GM18505 (cell line): ENCODE results near the gene HOXA2.
A peak's percentile ranks its signal among the peaks of the same experiment; 100 is the strongest.

ENCODE experiments used
- ATAC-seq: cut with Tn5 transposase; IDR thresholded peaks from one replicate; pipeline ENCODE4 v1.9.1; 2021; ENCODE audit not compliant: unreplicated experiment
- POLR2A ChIP-seq: IDR thresholded peaks from 4 replicates; pipeline ENCODE4 v1.6.1; 2011; ENCODE audit warnings: borderline replicate concordance; ENCODE audit not compliant: insufficient read depth, insufficient read length; ENCODE audit errors: extremely low read depth

HOXA2 gene

DNA sequence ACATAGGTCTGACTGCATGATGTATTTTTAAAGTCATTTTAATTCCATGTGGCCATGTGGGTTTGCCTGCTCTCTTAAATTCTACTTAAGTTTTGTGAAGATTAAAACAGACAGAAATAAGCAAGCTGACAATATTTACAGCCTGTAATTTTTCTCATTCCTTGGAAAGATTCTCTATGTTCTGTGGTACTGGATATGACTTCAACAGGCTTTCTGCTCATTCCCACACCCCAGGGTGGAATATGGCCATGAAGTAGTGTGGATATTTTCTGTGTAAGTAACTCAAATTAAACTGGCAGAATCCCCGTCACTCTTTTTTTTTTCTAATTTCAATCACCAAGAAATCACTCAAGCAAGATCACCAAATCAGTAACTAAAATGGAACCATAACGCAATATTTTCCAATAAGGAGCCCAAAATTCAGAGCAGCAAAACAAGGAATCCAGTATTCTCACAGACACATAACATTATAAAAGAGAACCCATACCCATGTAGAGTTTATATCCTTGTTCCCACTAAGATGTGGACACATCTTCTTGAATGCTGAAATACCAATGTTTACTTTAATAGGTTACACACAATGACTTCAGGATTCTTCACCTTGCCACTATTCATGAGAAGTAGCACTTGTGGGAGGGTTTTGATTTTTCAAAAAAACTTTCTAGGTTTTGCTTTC is 35.3 kb upstream of the HOXA2 start:
- ATAC-seq: no peak
- no peak for TF ChIP-seq POLR2A

DNA sequence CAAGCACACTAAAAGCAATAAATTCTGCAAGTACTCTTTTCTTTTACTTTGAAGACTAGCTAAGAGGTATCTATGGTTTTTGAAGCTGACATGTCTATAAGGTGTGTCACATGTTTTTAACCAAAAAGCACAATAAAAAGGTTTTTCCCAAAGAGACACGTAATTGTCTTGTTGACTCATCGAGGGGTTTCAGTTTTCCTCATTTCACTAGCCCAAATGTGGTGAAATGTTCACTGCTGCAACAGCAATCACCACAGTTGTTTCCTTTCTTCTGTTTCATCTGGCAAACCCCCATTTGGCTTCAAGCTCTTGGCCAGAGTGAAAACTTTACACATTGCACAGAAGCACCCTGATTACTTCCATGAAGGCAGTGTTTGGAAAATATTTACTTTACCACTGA is 31.9 kb upstream of the HOXA2 start:
- TF ChIP-seq POLR2A: no peak
- ATAC-seq: no peak

DNA sequence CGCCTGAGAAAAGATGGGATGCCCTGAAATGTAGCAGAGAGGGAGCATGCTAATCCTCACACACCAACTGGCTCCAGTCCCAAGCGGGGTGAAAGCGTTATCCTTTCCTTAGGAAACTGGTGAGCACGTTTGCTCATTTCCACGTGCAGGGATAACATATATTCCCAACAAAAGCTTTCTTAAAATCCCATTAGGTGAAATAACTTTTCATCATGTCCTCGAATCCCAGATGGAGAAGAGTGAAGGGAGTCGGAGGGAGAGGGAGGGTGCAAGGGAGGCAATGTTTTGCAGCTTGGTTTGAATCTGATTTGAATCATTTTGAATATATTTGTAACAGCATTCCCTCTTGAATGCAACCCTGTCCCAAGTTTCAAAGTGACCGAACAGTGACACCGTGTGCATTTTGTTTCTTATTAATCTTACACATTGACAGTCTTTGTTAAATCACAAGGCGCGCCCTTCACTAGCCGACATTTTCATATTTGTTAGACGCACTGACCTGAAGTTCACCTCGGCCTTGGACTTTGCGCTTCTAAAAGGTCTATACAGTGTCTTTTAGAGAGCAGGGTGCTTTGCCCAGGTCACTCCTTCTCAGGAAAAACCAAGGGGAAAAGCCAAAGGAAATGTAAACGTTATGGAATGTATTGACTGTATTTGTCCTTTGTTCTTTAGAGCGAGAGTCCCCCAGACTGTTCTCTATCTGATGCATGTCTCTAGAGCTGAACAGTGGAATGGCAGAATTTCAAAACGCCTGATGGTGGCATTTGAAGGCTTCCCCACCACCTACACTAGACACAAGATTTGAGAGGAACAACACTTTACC is 31.1 kb upstream of the HOXA2 start:
- no peak for ATAC-seq
- TF ChIP-seq POLR2A: no peak

DNA sequence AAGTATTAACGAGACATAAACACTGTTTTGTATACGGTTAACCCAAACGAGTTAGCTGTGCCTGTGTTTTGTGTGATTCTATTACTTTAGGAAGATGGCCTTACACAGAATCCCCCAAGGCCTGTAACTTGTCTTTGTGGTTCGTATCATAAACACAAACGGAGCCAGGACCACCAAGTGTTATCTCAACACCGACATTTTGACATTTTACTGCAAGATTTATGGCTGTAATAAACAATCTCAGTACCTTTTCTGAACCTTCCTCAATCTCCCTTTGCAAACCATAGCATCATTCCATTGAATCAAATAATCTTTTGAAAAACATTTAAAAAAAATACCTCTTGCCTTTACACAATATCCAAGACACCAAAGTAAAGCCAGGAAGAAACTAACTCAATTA is 30.5 kb upstream of the HOXA2 start:
- TF ChIP-seq POLR2A: no peak
- no peak for ATAC-seq

DNA sequence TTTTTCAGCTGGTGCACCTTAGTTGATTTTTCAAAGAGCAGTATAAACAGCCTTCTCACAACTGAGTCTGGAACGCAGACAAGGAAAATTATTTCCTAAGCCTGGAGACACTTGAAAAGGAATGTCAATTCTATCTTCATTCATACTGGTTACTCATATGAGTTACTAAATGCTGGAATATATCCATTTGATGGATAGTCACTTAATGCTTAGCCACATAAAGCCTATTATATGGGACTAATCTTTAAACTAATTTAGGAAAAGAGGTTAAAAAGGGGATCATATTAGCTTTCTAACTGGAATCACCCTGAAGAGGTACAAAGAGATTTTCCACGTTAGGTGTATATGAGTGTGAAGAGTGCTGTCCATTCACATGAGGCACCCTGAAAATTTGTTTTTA is 29.7 kb upstream of the HOXA2 start:
- no peak for ATAC-seq
- no peak for TF ChIP-seq POLR2A

DNA sequence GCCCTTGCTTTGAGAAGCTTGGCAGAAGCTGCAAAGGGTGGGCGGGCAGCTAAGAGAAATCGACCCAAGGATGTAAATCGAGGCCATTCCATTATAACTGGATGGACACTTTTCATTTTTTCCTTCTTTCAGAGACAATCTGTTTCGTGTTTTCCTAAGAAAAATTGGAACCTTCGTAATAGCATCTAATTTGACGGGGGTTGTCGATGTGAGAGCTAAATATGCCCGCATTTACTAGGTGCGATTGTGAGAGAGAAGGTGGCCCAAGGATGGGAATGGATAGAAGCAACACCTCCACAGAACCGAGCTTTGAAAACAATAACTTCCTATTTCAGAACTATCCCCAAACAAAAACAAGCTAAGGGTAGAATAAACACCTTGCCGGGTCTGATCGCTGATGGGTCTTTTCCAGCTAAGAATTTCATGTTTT is 28.9 kb upstream of the HOXA2 start:
- no peak for ATAC-seq

DNA sequence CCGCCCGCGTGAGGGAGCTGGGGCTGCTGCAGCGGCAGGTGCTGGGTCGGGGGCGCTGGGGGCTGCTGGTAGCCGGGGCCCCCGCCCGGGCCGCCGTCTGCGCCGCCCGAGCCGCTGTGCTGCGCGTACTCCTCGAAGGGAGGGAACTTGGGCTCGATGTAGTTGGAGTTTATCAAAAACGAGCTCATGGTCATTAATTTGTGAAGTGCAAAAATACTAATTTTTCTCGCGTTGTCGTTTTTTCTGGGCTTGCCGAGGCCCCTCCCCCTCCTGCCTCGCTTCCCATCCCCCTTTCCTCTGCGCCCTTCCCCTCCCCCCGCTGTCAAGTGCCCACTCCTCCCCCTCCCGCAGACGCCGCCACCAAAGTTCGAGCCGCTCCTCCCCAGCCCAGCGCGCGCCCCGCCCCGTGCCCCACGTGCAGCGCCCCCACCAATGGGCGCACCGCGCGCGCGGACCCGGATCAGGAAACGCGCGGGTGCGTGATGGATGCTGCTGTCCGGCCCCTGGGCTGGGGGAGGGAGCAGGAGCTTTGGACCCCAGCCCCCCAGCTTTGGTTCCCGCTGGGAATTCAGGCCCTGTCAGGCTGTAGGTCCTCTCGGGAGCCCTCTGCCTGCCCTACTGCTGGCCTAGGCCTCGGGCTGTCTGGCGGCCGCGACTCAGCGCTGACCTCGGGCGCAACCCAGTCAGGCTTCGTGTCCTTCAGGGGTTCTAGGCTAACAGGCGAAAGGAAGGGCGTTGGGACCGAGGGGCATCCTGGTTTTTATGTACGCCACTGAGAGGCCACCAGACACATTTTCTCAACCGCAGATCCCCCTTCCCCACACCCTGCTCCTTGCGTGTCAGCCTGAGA is 28.3 kb upstream of the HOXA2 start, which contains the start of gene HOXA4:
Gene HOXA4, minus strand, starts transcription at position 218 of the 850 bp plus-strand sequence. Its CDS starts 24 bp downstream, at position 194.
- peak; percentile 33 for TF ChIP-seq POLR2A
- no peak for ATAC-seq

More for the DNA sequence above, 28.9 kb upstream of the HOXA2 start:
- TF ChIP-seq POLR2A: no peak

DNA sequence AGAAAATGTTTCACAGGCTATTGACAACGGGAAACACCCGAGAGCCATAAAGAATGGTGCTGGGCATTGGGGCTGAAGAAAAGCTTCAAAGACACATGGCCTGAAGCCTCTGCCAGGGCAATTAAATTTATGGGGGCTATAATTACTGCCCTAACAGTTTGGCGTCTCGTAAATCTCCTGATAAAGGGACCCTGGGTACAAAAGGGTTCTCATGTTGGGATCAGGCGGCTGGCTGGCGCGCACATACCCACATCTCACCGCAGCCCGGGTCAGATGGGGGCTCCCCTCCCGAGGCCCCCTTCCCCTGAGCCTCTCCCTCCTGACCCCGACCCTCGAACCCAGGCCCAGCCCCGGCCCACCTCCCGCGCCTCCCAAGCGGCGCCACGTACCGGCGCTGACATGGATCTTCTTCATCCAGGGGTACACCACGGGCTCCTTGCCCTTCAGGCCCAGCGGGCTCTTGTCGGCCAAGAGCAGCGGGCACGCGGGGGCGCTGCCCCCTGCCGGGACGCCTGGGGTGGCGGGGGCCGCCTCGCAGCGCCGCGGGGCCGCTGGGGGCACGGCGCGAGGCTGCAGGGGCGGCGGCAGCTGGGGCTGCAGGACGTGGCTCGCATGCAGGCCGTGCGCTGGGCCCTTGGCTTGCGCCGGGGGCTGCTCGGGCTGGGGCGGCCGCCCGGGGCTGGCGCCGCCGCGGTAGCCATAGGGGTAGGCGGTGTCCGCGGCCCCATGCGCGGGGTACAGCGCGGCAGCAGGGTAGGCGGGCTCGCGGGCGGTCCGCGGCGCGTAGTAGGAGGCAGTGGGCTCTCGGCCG is 27.5 kb upstream of the HOXA2 start:
- ATAC-seq: no peak
- no peak for TF ChIP-seq POLR2A

DNA sequence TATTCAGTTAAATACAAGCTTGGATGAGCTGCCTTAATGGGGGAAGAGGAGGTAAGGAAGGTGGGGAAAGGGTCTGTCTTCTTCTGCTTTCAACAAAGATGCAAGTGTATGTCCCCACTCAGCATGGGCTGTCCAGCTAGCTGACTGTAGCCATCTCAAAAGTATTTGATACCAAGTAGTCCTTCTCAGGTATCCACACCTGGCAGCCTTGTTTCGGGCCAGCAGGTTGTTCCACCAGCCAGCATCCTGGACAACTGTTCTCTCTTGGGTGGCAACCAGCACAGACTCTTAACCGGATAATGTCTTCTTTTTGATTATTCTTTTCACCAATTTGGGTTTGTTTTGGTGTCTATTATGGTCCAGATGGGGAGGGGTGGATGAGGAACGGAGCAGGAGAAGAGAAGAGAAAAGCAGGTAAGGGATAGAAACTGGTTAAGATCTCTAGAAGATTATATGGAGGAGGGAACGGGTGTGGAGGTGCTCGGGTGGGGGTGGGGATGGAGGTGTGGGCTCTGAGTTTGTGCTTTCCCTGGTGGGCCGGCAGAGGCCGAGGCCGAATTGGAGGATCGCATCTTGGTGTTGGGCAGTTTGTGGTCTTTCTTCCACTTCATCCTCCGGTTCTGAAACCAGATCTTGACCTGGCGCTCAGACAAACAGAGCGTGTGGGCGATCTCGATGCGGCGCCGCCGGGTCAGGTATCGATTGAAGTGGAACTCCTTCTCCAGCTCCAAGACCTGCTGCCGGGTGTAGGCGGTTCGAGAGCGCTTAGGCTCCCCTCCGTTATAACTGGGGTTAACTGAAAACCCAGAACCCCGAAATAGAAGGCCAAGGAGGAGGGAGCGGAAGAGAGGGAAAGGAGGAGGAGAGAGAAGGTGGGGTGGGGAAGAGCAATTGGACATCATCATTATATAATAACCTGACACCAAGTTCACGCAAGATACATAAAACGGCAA is 26.6 kb upstream of the HOXA2 start:
- no peak for ATAC-seq
- TF ChIP-seq POLR2A: no peak

DNA sequence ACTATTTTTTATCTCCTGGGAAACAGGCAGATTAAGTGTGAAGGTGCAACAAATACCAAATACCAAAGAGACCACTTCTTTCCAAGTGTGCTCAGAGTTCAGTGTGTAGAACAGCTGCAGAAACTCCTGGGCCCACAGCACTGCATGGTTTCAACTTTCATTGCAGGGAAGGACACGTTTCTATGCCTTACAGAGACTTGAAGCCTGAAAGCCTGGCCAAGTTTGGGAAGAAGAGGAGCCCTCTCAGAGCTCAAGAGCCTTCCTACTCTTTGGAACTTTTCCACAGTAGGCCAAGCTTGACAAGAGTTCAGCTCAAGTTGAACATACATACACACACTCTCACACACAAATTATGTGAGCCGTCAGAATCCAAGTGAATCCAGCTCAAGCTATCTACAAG is 25.6 kb upstream of the HOXA2 start:
- ATAC-seq: no peak

DNA sequence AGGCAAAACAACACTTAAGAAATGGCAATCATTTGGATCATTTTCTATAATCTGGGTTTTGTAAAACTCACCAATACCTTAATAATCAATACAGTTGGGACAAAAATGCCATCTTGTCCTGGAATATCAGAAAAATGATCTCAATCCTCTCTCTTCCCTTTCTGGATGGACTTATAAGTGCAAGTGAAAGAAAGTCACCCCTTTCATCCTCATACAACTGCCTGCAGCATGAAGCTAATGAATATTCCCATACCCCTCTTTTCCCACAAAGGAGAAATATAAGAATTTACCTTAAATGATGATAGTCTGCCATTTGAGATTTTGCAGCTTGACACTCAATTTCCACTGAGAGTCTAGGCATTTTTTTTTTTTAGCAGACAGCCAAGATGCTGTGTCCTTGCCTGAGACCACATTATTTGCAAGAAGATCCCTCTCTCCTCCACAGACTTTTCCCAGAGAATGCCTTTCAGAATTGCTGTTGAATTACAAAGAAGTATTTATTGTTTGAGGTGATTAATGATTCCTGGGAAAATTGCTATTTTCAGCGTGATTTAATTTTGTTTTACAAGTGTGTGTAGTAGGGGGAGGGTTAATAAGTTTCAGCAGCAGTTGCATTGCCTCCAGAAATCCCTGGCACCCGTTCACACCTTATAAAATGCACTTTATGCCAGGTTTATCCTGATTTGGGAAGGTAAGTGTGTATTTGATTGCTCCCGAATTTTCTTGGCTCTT is 24.3 kb upstream of the HOXA2 start:
- TF ChIP-seq POLR2A: no peak
- no peak for ATAC-seq

More for the DNA sequence above, 25.6 kb upstream of the HOXA2 start:
- TF ChIP-seq POLR2A: no peak
